OCI-LY7 (cell line): ENCODE results near the gene ARF6. TPM values are rescaled to one million over a fixed set of nuclear protein-coding genes. Genes with fewer than 3 reads are reported as not detected.

ENCODE experiments used
- BruUV-seq: library from RNA; stranded (reverse); fragments of 400-500 nt; replicated peaks from 2 replicates; lab custom pipeline; 2021; lab: Mats Ljungman, UMichigan
- CTCF ChIA-PET: fragments of 300-600 bp; sonication (Branson Sonifier 250); formaldehyde crosslinking; loops from one replicate; lab custom pipeline; 2022; ENCODE audit warnings: antibody characterized with exemption; ENCODE audit not compliant: unreplicated experiment; lab: Charles Lee
- POLR2A ChIA-PET: fragments of 300-600 bp; sonication (Branson Sonifier 250); formaldehyde crosslinking; loops from one replicate; lab custom pipeline; 2022; ENCODE audit warnings: antibody characterized with exemption; lab: Charles Lee
- DNase-seq: peaks from one replicate; pipeline ENCODE4 v3.0.0-alpha.2; 2015; ENCODE audit warnings: low spot score
- H2AFZ ChIP-seq: fragments of 200-600 bp; sonication (generic), shearing (Covaris generic); 2 replicates; pipeline ENCODE4 v1.6.1; 2014; ENCODE audit warnings: mild to moderate bottlenecking, antibody characterized with exemption, low read length, moderate library complexity
- H3K27ac ChIP-seq: fragments of 200-600 bp; sonication (generic); 2 replicates; pipeline ENCODE4 v1.5.1; 2014; ENCODE audit warnings: mixed run types, low read depth, mild to moderate bottlenecking, moderate library complexity, low read length, inconsistent platforms; ENCODE audit not compliant: poor library complexity, severe bottlenecking
- H3K36me3 ChIP-seq: fragments of 200-600 bp; sonication (generic); 2 replicates; pipeline ENCODE4 v1.6.1; 2014; ENCODE audit warnings: mild to moderate bottlenecking, antibody characterized with exemption, low read length, moderate library complexity, mixed read lengths; ENCODE audit not compliant: insufficient read depth
- H3K4me1 ChIP-seq: fragments of 200-600 bp; sonication (generic); 2 replicates; pipeline ENCODE4 v1.5.1; 2014; ENCODE audit warnings: mild to moderate bottlenecking, low read length; ENCODE audit not compliant: insufficient read depth, poor library complexity, severe bottlenecking
- H3K4me2 ChIP-seq: fragments of 200-600 bp; sonication (generic); 2 replicates; pipeline ENCODE4 v1.6.1; 2014; ENCODE audit warnings: mild to moderate bottlenecking, low read length
- H3K4me3 ChIP-seq: fragments of 200-600 bp; sonication (generic); 2 replicates; pipeline ENCODE4 v1.5.1; 2014; ENCODE audit warnings: mild to moderate bottlenecking, low read depth, low read length; ENCODE audit not compliant: poor library complexity, severe bottlenecking
- H3K79me2 ChIP-seq: fragments of 200-600 bp; sonication (generic); 2 replicates; pipeline ENCODE4 v1.6.1; 2016; ENCODE audit warnings: low read depth, mild to moderate bottlenecking, low read length, moderate library complexity, mixed read lengths; ENCODE audit not compliant: insufficient read depth
- H3K9me2 ChIP-seq: fragments of 200-600 bp; sonication (generic); 2 replicates; pipeline ENCODE4 v1.6.1; 2016; ENCODE audit warnings: mild to moderate bottlenecking, low read length, mixed read lengths; ENCODE audit not compliant: insufficient read depth
- H3K9me3 ChIP-seq: fragments of 200-600 bp; sonication (generic); 2 replicates; pipeline ENCODE4 v1.6.1; 2014; ENCODE audit warnings: mild to moderate bottlenecking, mixed run types, low read length, mixed read lengths
- H4K20me1 ChIP-seq: fragments of 200-600 bp; sonication (generic); 2 replicates; pipeline ENCODE4 v1.6.1; 2014; ENCODE audit warnings: mild to moderate bottlenecking, antibody characterized with exemption, low read length, moderate library complexity, mixed read lengths; ENCODE audit not compliant: insufficient read depth
- CTCF ChIP-seq: fragments of 200-600 bp; sonication (generic); conservative IDR thresholded peaks from 2 replicates; pipeline ENCODE4 v1.5.1; 2014; ENCODE audit warnings: mild to moderate bottlenecking, antibody characterized with exemption, low read length, moderate library complexity, mixed read lengths
- EZH2phosphoT487 ChIP-seq: fragments of 200-600 bp; sonication (generic); IDR thresholded peaks from 2 replicates; pipeline ENCODE4 v1.6.1; 2018; ENCODE audit warnings: low read depth, borderline replicate concordance, mild to moderate bottlenecking, mixed run types, antibody characterized with exemption, low read length, moderate library complexity, mixed read lengths
- intact Hi-C: fragments of 100-400 bp; cut with micrococcal nuclease; formaldehyde crosslinking; loops from one replicate; pipeline ENCODE4 v1.10.0; 2022; ENCODE audit not compliant: unreplicated experiment
- total RNA-seq, 2 experiments: library from RNA; depleted of rRNA in 1 of 2; stranded (reverse); fragments of >200 nt in 1 of 2; shearing (Covaris generic) in 1 of 2; gene quantifications; 2 replicates each; pipeline ENCODE4 v1.2.3, GENCODE V29; 2014 to 2022

The ARF6 gene
- total RNA-seq, 2 experiments from 2014 or later = 47.6 to 69.1 TPM

DNA sequence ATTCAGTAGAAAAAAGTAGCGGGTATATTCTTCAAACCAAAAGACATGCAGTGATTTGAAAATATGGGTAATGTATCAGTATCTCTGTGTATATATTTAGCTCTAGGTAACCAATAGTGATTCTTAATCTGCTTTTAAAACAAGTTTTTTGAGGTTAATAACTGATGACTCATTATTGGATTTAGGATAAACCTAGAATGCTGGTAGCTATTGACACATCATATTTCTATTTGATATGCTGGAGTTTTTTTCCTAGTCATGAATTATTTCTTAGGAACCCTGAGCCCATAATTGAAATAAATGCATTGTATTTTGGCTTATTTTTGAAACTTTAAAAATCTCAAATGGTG lies 15.5 kb downstream of the ARF6 start:
- H4K20me1 ChIP-seq = no peaks in the 10 kb centered on the region
- no peaks in the 10 kb centered on the region for H3K79me2 ChIP-seq
- DNase-seq = no peak
- no peak overlapping the region for H3K4me3 ChIP-seq
- H3K4me1 ChIP-seq = peaks cover 4% of the 10 kb centered on the region
- no peak overlapping the region for H2AFZ ChIP-seq
- H3K9me3 ChIP-seq = 0 out of 2 replicates have a peak, but pooled peaks cover 7% of the 10 kb centered on the region
- H3K4me2 ChIP-seq = no peak overlapping the region
- no peaks in the 10 kb centered on the region for H3K9me2 ChIP-seq
- H3K36me3 ChIP-seq = no peaks in the 10 kb centered on the region
- H3K27ac ChIP-seq = no peak overlapping the region
- ChIA-PET POLR2A (interaction anchor here (0.7 to 1.6 kb wide), 3 partner anchors 14 to 44 kb away, joined by 3 read pairs; no protein-coding TSS in a partner anchor), CTCF (no interaction called here)
- TF ChIP-seq EZH2phosphoT487 (no peak), CTCF (no peak)
- intact Hi-C loops = no loop called here
- BruUV-seq = no TSS peak

DNA sequence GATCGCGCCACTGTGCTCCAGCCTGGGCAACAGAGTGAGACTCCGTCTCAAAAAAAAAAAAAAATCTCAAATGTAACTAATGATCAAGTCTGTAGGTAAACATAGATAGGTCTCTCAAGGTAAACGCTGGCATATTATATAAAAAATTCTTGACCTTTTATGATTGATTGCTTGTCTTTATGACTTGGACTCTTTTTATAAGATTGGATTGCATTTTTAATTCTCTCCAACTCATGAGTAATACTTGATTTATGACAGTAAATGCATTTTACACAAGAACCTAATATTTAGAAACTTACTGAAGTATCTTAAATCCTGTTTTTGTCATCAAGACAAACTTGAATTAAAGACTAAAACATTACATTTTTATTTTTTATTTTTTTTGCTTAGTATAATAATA lies 16.1 kb downstream of the ARF6 start:
- H3K4me1 ChIP-seq = peaks cover 4% of the 10 kb centered on the region

More for the DNA sequence above, 16.1 kb downstream of the ARF6 start:
- CTCF ChIA-PET = no interaction called here
- H3K36me3 ChIP-seq = no peaks in the 10 kb centered on the region
- no peaks in the 10 kb centered on the region for H3K9me2 ChIP-seq
- no peaks in the 10 kb centered on the region for H3K79me2 ChIP-seq
- BruUV-seq = no TSS peak
- no peak overlapping the region for H3K27ac ChIP-seq
- intact Hi-C loops = no loop called here
- no peak overlapping the region for H3K4me2 ChIP-seq
- POLR2A ChIA-PET = interaction anchor here (0.7 kb wide), 1 partner anchor 14 kb away, joined by 3 read pairs; no protein-coding TSS in a partner anchor
- H3K9me3 ChIP-seq = 0 out of 2 replicates have a peak, but pooled peaks cover 6% of the 10 kb centered on the region
- no peak overlapping the region for H2AFZ ChIP-seq
- no peak overlapping the region for H3K4me3 ChIP-seq
- TF ChIP-seq EZH2phosphoT487 (no peak), CTCF (no peak)
- H4K20me1 ChIP-seq = no peaks in the 10 kb centered on the region
- DNase-seq = no peak
